GM23338 (cell line): ENCODE results near the gene KCNS3. TPM values are rescaled to one million over a fixed set of nuclear protein-coding genes. Genes with fewer than 3 reads are reported as not detected.

ENCODE experiments used
- ATAC-seq: fragments of 200-7000 bp; cut with Tn5 transposase; 3 replicates; pipeline ENCODE4 v1.9.1; 2020
- DNase-seq: peaks from one replicate; pipeline ENCODE4 v3.0.0-alpha.2; 2015; ENCODE audit warnings: low spot score
- H2AFZ ChIP-seq: fragments of 200-600 bp; sonication (generic); 2 replicates; pipeline ENCODE4 v1.8.0; 2016; ENCODE audit warnings: antibody characterized with exemption, mild to moderate bottlenecking, moderate library complexity
- H3F3A ChIP-seq: fragments of 200-600 bp; sonication (generic); replicated peaks from 2 replicates; pipeline ENCODE4 v1.8.0; 2017; ENCODE audit warnings: antibody characterized with exemption, mixed run types, low read depth
- H3K27ac ChIP-seq: fragments of 200-600 bp; sonication (generic); 2 replicates; pipeline ENCODE4 v1.6.1; 2016; ENCODE audit warnings: low read depth
- H3K27me3 ChIP-seq: fragments of 200-600 bp; sonication (generic); 2 replicates; pipeline ENCODE4 v1.8.0; 2016; ENCODE audit warnings: mild to moderate bottlenecking, mixed run types, moderate library complexity; ENCODE audit not compliant: insufficient read depth
- H3K36me3 ChIP-seq: fragments of 200-600 bp; sonication (generic); 2 replicates; pipeline ENCODE4 v1.8.0; 2016; ENCODE audit warnings: mild to moderate bottlenecking; ENCODE audit not compliant: insufficient read depth
- H3K4me1 ChIP-seq: fragments of 200-600 bp; sonication (generic); 2 replicates; pipeline ENCODE4 v1.8.0; 2016; ENCODE audit warnings: mild to moderate bottlenecking, moderate library complexity; ENCODE audit not compliant: insufficient read depth
- H3K4me2 ChIP-seq: fragments of 200-600 bp; sonication (generic); 2 replicates; pipeline ENCODE4 v1.7.1; 2017; ENCODE audit warnings: mixed run types
- H3K4me3 ChIP-seq: fragments of 200-600 bp; sonication (generic); 2 replicates; pipeline ENCODE4 v1.6.1; 2016; ENCODE audit warnings: mixed run types
- H3K79me2 ChIP-seq: fragments of 200-600 bp; sonication (generic); replicated peaks from 2 replicates; pipeline ENCODE4 v1.8.0; 2017; ENCODE audit warnings: mild to moderate bottlenecking; ENCODE audit not compliant: insufficient read depth
- H3K9me2 ChIP-seq: fragments of 200-600 bp; sonication (generic); 2 replicates; pipeline ENCODE4 v1.8.0; 2017; ENCODE audit not compliant: insufficient read depth
- H4K20me1 ChIP-seq: fragments of 200-600 bp; sonication (generic); replicated peaks from 2 replicates; pipeline ENCODE4 v1.8.0; 2017; ENCODE audit warnings: mild to moderate bottlenecking; ENCODE audit not compliant: insufficient read depth
- H3K27ac Mint-ChIP-seq: 2 replicates; pipeline ENCODE4 v1.8.0; 2020; ENCODE audit warnings: inconsistent platforms, mild to moderate bottlenecking, moderate library complexity, mixed read lengths
- H3K27me3 Mint-ChIP-seq: 3 replicates; pipeline ENCODE4 v1.8.0; 2022; ENCODE audit warnings: low read depth, mild to moderate bottlenecking, moderate library complexity, mixed read lengths, inconsistent platforms; ENCODE audit not compliant: insufficient read depth, poor library complexity
- H3K36me3 Mint-ChIP-seq: 3 replicates; pipeline ENCODE4 v1.8.0; 2021; ENCODE audit warnings: low read depth, mild to moderate bottlenecking, inconsistent platforms, moderate library complexity, mixed read lengths
- H3K4me1 Mint-ChIP-seq: 3 replicates; pipeline ENCODE4 v1.8.0; 2020; ENCODE audit warnings: mild to moderate bottlenecking, inconsistent platforms, mixed read lengths
- H3K4me3 Mint-ChIP-seq: 3 replicates; pipeline ENCODE4 v1.8.0; 2021; ENCODE audit warnings: moderate library complexity, mild to moderate bottlenecking, inconsistent platforms, mixed read lengths
- H3K9me3 Mint-ChIP-seq: 3 replicates; pipeline ENCODE4 v1.8.0; 2020; ENCODE audit warnings: moderate library complexity, mild to moderate bottlenecking, inconsistent platforms, mixed read lengths
- CREB1 ChIP-seq: fragments of 250-450 bp; sonication (Bioruptor Pico); IDR thresholded peaks from 2 replicates; pipeline ENCODE4 v1.5.0; 2020; ENCODE audit warnings: low read depth, mild to moderate bottlenecking, moderate library complexity
- CTCF ChIP-seq, 2 experiments: fragments of 200-600 bp in 1 of 2; sonication (generic) in 1 of 2; conservative IDR thresholded peaks; 2 replicates each; pipeline versions ENCODE4 v1.5.1 to v1.6.1; 2016 to 2017; ENCODE audit warnings: antibody characterized with exemption in 2 of 2, low read depth in 2 of 2, mild to moderate bottlenecking in 2 of 2, moderate library complexity in 1 of 2
- ETS1 ChIP-seq: IDR thresholded peaks from 2 replicates; pipeline ENCODE4 v1.6.1; 2016; ENCODE audit warnings: antibody characterized with exemption
- JUNB ChIP-seq: IDR thresholded peaks from one replicate; pipeline ENCODE4 v1.6.1; 2016; ENCODE audit warnings: antibody characterized with exemption; ENCODE audit not compliant: unreplicated experiment
- STAT1 ChIP-seq: IDR thresholded peaks from one replicate; pipeline ENCODE4 v1.6.1; 2016; ENCODE audit warnings: antibody characterized with exemption; ENCODE audit not compliant: unreplicated experiment
- ZNF114 ChIP-seq: fragments of 250-450 bp; sonication (Bioruptor Pico); IDR thresholded peaks from 2 replicates; pipeline ENCODE4 v1.5.0; 2020; ENCODE audit warnings: mild to moderate bottlenecking, moderate library complexity
- ZNF331 ChIP-seq: fragments of 250-450 bp; sonication (Bioruptor Pico); IDR thresholded peaks from 2 replicates; pipeline ENCODE4 v1.5.0; 2020; ENCODE audit warnings: low read depth, mild to moderate bottlenecking, moderate library complexity
- polyA plus RNA-seq: library from polyadenylated mRNA; unstranded; fragments of >200 nt; fragmentation: Nextera tagmentation; extraction: Ambion mirVana; gene quantifications from 2 replicates; pipeline ENCODE4 v1.2.1, GENCODE V29; 2016
- total RNA-seq: library from RNA; depleted of rRNA; stranded (reverse); fragments of >200 nt; shearing (Covaris generic); gene quantifications from 2 replicates; pipeline ENCODE4 v1.2.3, GENCODE V29; 2014
- TF ChIP-seq, protein P1 (sequence below): fragments of 250-450 bp; sonication (Bioruptor Pico); IDR thresholded peaks from 2 replicates; pipeline ENCODE4 v1.5.0; 2020; ENCODE audit warnings: mild to moderate bottlenecking, moderate library complexity

The KCNS3 gene
- total and polyA plus RNA-seq, 2 experiments from 2014 or later: 23.2 to 80.0 TPM

DNA sequence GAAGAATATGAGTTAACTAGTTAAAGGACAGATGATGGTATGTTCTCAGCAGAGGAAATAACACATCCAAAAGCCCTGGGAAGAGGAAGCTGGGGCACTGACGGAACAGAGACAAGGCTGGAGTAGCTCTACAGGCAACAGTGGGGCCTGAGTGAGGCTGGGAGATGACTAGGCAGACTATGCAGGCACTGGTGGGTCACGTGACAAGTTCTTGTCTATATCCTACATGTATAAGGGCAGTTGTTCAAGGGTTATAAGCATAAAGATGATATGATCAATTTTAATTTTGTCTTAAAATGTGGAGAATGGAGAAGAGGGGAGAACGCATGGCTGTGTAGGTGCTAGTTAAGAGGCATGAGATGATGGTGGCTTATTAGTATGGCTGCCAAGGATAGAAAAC lies 68.6 kb downstream of the KCNS3 start:
- Histone ChIP-seq H4K20me1 (no peaks in the 10 kb centered on the region; the same call in 1 of the 2 replicates), H2AFZ (no peak overlapping the region), H3K9me2 (peaks cover 12% of the 10 kb centered on the region; the same call in 1 of the 2 replicates), H3K27ac (no peak overlapping the region), H3K79me2 (no peaks in the 10 kb centered on the region), H3K27me3 (no peaks in the 10 kb centered on the region), H3K4me2 (no peak overlapping the region), H3K4me3 (no peak overlapping the region), H3K36me3 (no peaks in the 10 kb centered on the region), H3F3A (no peaks in the 10 kb centered on the region), H3K4me1 (no peaks in the 10 kb centered on the region)
- no peaks in the 10 kb centered on the region for H3K36me3 Mint-ChIP-seq
- H3K27ac Mint-ChIP-seq: no peak overlapping the region
- no peaks in the 10 kb centered on the region for H3K27me3 Mint-ChIP-seq
- DNase-seq (no peak), ATAC-seq (no peak)
- no peaks in the 10 kb centered on the region for H3K4me1 Mint-ChIP-seq
- H3K9me3 Mint-ChIP-seq: no peaks in the 10 kb centered on the region
- no peak for TF ChIP-seq ZNF331
- TF ChIP-seq, protein P1, sequence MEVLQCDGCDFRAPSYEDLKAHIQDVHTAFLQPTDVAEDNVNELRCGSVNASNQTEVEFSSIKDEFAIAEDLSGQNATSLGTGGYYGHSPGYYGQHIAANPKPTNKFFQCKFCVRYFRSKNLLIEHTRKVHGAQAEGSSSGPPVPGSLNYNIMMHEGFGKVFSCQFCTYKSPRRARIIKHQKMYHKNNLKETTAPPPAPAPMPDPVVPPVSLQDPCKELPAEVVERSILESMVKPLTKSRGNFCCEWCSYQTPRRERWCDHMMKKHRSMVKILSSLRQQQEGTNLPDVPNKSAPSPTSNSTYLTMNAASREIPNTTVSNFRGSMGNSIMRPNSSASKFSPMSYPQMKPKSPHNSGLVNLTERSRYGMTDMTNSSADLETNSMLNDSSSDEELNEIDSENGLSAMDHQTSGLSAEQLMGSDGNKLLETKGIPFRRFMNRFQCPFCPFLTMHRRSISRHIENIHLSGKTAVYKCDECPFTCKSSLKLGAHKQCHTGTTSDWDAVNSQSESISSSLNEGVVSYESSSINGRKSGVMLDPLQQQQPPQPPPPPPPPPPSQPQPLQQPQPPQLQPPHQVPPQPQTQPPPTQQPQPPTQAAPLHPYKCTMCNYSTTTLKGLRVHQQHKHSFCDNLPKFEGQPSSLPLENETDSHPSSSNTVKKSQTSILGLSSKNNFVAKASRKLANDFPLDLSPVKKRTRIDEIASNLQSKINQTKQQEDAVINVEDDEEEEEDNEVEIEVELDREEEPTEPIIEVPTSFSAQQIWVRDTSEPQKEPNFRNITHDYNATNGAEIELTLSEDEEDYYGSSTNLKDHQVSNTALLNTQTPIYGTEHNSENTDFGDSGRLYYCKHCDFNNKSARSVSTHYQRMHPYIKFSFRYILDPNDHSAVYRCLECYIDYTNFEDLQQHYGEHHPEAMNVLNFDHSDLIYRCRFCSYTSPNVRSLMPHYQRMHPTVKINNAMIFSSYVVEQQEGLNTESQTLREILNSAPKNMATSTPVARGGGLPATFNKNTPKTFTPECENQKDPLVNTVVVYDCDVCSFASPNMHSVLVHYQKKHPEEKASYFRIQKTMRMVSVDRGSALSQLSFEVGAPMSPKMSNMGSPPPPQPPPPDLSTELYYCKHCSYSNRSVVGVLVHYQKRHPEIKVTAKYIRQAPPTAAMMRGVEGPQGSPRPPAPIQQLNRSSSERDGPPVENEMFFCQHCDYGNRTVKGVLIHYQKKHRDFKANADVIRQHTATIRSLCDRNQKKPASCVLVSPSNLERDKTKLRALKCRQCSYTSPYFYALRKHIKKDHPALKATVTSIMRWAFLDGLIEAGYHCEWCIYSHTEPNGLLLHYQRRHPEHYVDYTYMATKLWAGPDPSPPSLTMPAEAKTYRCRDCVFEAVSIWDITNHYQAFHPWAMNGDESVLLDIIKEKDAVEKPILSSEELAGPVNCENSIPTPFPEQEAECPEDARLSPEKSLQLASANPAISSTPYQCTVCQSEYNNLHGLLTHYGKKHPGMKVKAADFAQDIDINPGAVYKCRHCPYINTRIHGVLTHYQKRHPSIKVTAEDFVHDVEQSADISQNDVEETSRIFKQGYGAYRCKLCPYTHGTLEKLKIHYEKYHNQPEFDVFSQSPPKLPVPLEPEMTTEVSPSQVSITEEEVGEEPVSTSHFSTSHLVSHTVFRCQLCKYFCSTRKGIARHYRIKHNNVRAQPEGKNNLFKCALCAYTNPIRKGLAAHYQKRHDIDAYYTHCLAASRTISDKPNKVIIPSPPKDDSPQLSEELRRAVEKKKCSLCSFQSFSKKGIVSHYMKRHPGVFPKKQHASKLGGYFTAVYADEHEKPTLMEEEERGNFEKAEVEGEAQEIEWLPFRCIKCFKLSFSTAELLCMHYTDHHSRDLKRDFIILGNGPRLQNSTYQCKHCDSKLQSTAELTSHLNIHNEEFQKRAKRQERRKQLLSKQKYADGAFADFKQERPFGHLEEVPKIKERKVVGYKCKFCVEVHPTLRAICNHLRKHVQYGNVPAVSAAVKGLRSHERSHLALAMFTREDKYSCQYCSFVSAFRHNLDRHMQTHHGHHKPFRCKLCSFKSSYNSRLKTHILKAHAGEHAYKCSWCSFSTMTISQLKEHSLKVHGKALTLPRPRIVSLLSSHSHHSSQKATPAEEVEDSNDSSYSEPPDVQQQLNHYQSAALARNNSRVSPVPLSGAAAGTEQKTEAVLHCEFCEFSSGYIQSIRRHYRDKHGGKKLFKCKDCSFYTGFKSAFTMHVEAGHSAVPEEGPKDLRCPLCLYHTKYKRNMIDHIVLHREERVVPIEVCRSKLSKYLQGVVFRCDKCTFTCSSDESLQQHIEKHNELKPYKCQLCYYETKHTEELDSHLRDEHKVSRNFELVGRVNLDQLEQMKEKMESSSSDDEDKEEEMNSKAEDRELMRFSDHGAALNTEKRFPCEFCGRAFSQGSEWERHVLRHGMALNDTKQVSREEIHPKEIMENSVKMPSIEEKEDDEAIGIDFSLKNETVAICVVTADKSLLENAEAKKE (CRISPR knock-in tag): no peak
- no peak for TF ChIP-seq ZNF114
- H3K4me3 Mint-ChIP-seq: no peak overlapping the region

DNA sequence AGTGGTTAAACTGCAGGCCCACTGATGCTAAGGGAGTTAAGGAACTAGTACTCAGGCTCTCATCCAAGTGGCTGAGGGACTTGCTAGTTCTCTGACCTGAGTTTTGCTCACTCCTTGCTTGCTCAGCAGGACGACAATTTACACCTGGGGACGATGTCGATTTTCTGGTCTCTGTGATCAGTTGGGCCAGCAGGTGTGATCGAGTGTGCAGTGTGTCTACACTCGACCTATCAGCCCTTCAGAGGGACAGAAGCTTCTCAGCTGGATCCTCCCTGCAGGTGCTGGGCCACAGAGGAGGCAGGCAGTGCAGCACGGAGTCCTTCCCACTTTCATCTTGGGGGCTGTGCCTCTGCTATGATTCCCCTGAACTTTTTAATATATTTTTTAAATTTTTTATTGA lies 71.5 kb downstream of the KCNS3 start:
- Histone ChIP-seq H3K79me2 (no peaks in the 10 kb centered on the region), H3K27me3 (no peaks in the 10 kb centered on the region), H3F3A (no peaks in the 10 kb centered on the region), H4K20me1 (no peaks in the 10 kb centered on the region), H3K4me3 (no peak overlapping the region), H3K27ac (no peak overlapping the region), H2AFZ (no peak overlapping the region), H3K4me2 (no peak overlapping the region), H3K4me1 (no peaks in the 10 kb centered on the region), H3K36me3 (no peaks in the 10 kb centered on the region), H3K9me2 (peaks cover 8% of the 10 kb centered on the region; the same call in 1 of the 2 replicates)
- DNase-seq (no peak), ATAC-seq (no peak)
- no peaks in the 10 kb centered on the region for H3K27me3 Mint-ChIP-seq
- no peaks in the 10 kb centered on the region for H3K9me3 Mint-ChIP-seq
- no peaks in the 10 kb centered on the region for H3K36me3 Mint-ChIP-seq
- no peaks in the 10 kb centered on the region for H3K4me1 Mint-ChIP-seq
- H3K27ac Mint-ChIP-seq: no peak overlapping the region
- no peak for TF ChIP-seq STAT1
- TF ChIP-seq CTCF (conservative IDR thresholded peaks at IDR 0.05; ENCODE audit: low read depth in 2 of 2): no peak
- no peak for TF ChIP-seq CREB1 (CRISPR knock-in tag)
- no peak for TF ChIP-seq ZNF114
- TF ChIP-seq JUNB: no peak
- TF ChIP-seq ETS1: no peak
- no peak overlapping the region for H3K4me3 Mint-ChIP-seq
